Body of pancreas (tissue), 4 donors: ENCODE results near the gene ANKRD12.
"Not testable (repeated sequence)": the region's sequence is repeated elsewhere in the genome, so short reads cannot be mapped to it uniquely, and the experiment has no call there.

ENCODE experiments used
- POLR2A ChIP-seq, 3 donors: fragments of 450-650 bp; IDR thresholded peaks; one replicate each; pipeline ENCODE4 v1.6.1; 2016; ENCODE audit warnings: antibody characterized with exemption in 3 of 3, mild to moderate bottlenecking in 2 of 3
- TF ChIP-seq, protein P1 (sequence below), 7 experiments: fragments of 450-650 bp in 4 of 7; fragments of 200-600 bp in 3 of 7; sonication (generic) in 3 of 7; IDR thresholded peaks; one replicate each; pipeline ENCODE4 v1.5.1; 2016 to 2019; ENCODE audit warnings: antibody characterized with exemption in 7 of 7

DNA sequence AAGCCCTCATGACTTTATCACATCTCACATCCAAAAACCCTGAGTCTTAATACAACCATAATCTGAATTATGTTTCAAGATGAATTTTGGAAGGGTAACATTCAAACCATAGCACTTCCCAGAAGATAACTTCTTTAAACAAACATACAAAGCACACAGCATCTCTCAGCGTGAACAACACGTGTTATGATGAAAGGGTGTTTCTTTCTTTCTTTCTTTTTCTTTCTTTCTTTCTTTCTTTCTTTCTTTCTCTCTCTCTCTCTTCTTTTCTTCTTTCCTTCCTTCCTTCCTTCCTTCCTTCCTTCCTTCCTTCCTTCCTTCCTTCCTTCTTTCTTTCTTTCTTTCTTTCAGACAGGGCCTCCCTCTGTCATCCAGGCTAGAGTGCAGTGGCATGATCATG, 47.9 kb upstream of the ANKRD12 start:
- TF ChIP-seq, protein P1, sequence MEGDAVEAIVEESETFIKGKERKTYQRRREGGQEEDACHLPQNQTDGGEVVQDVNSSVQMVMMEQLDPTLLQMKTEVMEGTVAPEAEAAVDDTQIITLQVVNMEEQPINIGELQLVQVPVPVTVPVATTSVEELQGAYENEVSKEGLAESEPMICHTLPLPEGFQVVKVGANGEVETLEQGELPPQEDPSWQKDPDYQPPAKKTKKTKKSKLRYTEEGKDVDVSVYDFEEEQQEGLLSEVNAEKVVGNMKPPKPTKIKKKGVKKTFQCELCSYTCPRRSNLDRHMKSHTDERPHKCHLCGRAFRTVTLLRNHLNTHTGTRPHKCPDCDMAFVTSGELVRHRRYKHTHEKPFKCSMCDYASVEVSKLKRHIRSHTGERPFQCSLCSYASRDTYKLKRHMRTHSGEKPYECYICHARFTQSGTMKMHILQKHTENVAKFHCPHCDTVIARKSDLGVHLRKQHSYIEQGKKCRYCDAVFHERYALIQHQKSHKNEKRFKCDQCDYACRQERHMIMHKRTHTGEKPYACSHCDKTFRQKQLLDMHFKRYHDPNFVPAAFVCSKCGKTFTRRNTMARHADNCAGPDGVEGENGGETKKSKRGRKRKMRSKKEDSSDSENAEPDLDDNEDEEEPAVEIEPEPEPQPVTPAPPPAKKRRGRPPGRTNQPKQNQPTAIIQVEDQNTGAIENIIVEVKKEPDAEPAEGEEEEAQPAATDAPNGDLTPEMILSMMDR (IDR thresholded peaks at IDR 0.05) = not testable (repeated sequence)
- not testable (repeated sequence) for TF ChIP-seq POLR2A (IDR thresholded peaks at IDR 0.05)
